Sigmoid colon (tissue), 4 donors: Measurements from ENCODE around the gene CACNA2D3.

ENCODE experiments used
- POLR2A ChIP-seq, 2 donors: fragments of 450-650 bp; IDR thresholded peaks; one replicate each; pipeline ENCODE4 v1.6.1; 2016; ENCODE audit warnings: antibody characterized with exemption in 2 of 2, mild to moderate bottlenecking in 2 of 2, moderate library complexity in 2 of 2
- POLR2AphosphoS5 ChIP-seq, 4 donors: sonication (generic); formaldehyde crosslinking; IDR thresholded peaks; one replicate each; pipeline ENCODE4 v1.6.1; 2017; ENCODE audit warnings: antibody characterized with exemption in 4 of 4

- TF ChIP-seq POLR2A (IDR thresholded peaks at IDR 0.05) (no peak), POLR2AphosphoS5 (IDR thresholded peaks at IDR 0.05) (no peak)
Observed at GRCh38 chr3:54720604-54721003, 598.3 kb downstream of the CACNA2D3 start.
